Cerebellar nuclear complex (tissue), 1 donor: Measurements from ENCODE around the gene KRTAP4-8.
"Not testable (repeated sequence)": the region's sequence is repeated elsewhere in the genome, so short reads cannot be mapped to it uniquely, and the experiment has no call there.

Experiments used
- DNase-seq, 2 experiments: peaks; one replicate each; lab custom pipeline; 2025; lab: John Stamatoyannopoulos, UW

KRTAP4-8 gene

DNA sequence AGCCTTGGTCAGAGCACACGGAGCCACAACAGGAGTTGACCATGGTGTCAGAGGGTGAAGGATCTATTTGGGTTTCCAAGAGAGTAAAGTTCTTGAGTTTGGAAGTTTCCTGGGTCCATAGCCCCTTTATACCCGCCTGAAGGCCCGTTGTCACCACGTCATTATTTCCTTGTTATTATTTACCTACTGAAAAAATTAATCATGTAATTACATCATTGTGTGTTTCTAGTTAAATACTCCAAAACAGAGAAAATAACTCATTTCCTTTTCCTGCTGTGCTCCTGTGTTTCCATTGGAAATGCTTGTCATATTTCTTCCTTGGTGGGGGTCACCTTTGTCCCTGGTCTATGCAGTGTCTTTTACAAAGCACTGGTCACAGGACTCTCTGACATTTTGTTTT is at the start of gene KRTAP4-8:
KRTAP4-8 (minus strand) TSS at position 101 of the 400 bp plus-strand sequence; CDS start at position 43, 58 bp downstream.
- DNase-seq: no peak

GRCh38 chr17:41145261-41145660 is 47.3 kb upstream of the KRTAP4-8 start:
- DNase-seq: no peak

DNA sequence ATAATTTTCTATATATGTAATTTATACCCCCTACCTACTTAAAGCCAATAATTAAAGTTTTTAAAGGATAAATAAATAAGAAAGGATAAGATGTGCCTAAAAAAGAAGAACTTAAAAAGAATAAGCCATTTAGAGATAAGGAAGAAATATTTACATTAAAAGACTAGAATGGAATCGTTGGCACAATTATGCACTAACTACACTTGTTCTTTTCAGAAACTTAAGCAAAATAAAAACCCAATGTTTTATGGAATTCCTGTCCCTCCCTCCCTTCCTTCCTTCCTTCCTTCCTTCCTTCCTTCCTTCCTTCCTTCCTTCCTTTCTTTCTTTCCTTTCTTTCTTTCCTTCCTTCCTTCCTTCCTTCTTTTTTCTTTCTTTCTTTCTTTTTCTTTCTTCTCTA is 46.9 kb upstream of the KRTAP4-8 start:
- no peak for DNase-seq

- DNase-seq: no peak
Measured at GRCh38 chr17:41141361-41141760, 43.4 kb upstream of the KRTAP4-8 start.

- DNase-seq: no peak
Measured at GRCh38 chr17:41140360-41141131, 42.6 kb upstream of the KRTAP4-8 start, which contains the start of gene KRTAP4-6. TSS of gene KRTAP4-6 (minus strand) at chr17:41140544. CDS start at chr17:41140487, 57 bp downstream.

DNA sequence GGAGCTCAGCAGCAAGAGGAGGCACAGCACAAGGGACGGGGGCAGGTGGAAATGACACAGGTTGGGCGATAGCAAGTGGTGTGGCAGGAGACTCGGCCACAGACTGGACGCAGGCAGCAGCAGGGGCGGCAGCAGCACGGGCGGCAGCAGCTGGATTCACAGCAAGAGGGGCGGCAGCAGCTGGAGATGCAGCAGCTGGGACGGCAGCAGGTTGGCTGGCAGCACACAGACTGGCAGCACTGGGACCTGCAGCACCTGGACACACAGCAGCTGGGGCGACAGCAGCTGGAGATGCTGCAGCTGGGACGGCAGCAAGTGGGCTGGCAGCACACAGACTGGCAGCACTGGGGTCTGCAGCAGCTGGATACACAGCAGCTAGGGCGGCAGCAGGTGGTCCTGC is 41.9 kb upstream of the KRTAP4-8 start:
- not testable (repeated sequence) for DNase-seq

DNA sequence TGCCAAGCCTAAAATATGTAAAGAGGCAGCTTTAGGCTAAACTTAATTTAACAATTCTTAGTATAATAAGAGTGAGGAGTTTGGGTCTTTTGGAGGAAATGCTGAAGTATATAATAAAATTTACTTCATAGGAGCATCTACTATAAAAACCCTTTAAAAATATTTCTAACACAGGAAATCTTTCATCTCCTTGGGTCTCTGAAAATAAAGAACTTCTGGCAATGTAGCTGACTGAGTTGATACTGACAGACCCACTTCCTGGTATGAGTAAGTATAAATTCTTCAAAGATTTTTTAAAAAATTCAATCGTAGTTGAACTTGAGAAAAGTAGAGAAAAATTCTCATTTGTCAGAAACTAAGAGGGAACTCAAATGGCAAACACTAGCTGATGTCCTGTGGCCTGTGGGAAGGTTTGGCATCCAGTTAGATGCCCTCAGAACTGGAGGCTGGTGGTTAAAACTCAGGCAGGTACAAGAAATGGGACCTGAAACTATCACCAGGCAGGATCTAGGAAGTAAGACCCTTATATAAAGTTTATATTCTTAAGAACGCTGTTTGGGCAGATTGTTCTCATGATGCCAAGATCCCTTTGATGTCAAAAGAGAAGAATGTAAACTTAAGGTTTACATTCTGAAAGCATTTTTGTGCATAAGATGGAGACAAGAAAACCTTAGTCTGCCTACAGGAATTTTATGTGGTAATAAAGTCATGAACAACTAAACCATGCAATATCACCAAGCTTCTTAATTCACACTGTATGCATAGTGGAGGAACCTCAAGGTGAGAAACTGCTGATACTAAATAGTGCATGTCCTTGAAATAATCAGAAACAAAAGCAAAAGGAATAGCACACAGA is 36.2 kb upstream of the KRTAP4-8 start:
- no peak for DNase-seq

- DNase-seq: no peak
Measured at GRCh38 chr17:41131979-41132378, 34.0 kb upstream of the KRTAP4-8 start.

DNA sequence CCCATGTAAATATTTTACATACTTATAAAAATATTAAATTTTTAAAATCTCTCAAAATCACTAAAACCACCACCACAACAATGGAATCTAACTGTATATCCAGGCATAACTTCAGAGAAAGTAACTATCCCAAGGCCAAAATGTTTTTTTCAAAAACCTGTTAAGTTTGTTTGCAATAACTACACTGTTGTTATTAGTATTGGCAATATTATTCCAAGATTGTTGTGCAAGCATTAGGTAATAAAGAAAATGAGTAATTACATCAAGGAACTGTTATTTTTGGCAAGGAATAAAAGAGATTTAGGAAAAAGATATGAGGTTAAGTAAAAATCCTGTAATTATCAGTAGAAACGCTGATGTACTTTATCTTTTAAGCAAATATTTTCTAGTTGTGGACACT is 29.4 kb upstream of the KRTAP4-8 start:
- DNase-seq: no peak

DNA sequence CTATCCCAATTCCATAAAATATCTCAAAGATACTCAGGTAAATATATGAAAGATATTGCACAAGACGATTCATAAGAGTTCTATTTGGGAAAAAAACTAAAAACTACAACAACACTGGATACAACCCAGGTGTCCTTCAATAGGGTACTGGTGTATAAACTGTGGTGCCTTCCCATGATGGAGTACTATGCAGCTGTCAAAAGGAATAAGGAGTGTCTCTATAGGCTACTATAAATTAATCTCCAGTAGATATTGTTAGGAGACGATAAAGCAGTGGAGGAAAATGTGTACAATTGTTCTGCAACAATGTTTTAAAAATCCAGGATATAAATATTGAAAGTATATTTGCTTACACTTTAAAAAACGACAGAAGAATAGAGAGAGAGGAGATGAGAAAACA is 28.5 kb upstream of the KRTAP4-8 start:
- DNase-seq: no peak

GRCh38 chr17:41125064-41125463 is 27.1 kb upstream of the KRTAP4-8 start:
- no peak for DNase-seq

DNA sequence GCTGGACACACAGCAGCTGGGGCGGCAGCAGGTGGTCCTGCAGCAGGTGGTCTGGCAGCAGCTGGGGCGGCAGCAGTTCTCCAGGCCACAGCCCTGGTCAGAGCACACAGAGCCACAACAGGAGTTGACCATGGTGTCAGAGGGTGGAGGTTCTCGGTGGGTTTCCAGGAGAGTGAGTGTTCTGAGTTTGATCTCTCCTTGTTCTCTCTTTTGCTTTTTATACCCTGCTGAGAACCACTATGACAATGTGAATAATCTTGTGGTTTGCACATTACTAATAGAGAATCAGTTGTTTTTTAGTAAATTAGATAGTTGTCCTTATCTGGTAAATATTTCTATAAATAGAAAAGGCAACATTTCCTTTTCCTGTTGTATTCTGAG is 26.0 kb upstream of the KRTAP4-8 start, which contains the start of gene KRTAP4-12:
KRTAP4-12 (minus strand) TSS at position 192 of the 381 bp plus-strand sequence; CDS start at position 132, 60 bp downstream.
- not testable (repeated sequence) for DNase-seq

DNA sequence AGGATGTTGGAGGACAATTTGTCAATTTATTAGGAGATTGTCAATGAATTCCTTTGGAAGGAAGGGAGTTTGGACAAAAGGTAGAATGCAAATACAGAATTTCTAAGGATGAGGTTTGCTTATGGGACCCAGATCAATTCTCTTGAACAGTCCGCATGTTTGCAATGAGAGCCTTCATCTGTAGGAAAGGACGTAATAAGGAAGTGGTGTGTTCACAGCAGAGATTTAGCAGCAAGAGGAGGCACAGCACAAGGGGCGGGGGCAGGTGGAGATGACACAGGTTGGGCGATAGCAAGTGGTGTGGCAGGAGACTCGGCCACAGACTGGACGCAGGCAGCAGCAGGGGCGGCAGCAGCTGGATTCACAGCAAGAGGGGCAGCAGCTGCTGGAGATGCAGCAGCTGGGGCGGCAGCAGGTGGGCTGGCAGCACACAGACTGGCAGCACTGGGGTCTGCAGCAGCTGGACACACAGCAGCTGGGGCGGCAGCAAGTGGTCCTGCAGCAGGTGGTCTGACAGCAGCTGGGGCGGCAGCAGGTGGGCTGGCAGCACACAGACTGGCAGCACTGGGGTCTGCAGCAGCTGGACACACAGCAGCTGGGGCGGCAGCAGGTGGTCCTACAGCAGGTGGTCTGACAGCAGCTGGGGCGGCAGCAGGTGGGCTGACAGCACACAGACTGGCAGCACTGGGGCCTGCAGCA is 25.5 kb upstream of the KRTAP4-8 start:
- not testable (repeated sequence) for DNase-seq

- no peak for DNase-seq
Measured at GRCh38 chr17:41121742-41122141, 23.8 kb upstream of the KRTAP4-8 start.

- DNase-seq: not testable (repeated sequence)
Measured at GRCh38 chr17:41119696-41120690, 22.1 kb upstream of the KRTAP4-8 start.

DNA sequence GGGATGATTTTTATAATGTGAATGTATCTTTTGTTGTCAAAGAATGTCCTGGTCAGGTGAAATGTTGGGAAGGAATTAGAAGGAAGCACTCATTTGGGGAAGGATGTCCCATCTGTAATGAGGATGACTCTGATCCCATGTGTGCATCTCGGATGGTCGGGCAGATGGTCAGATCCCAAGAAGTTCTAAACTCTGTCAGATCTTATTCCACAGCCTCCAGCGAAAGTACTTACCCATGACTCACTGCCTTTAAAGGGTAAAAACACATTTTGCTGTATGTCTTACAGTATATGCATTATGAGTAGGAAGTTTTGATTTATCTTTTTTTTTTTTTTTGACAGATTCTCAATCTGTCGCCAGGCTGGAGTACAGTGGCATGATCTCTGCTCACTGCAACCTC is 20.8 kb upstream of the KRTAP4-8 start:
- no peak for DNase-seq

DNA sequence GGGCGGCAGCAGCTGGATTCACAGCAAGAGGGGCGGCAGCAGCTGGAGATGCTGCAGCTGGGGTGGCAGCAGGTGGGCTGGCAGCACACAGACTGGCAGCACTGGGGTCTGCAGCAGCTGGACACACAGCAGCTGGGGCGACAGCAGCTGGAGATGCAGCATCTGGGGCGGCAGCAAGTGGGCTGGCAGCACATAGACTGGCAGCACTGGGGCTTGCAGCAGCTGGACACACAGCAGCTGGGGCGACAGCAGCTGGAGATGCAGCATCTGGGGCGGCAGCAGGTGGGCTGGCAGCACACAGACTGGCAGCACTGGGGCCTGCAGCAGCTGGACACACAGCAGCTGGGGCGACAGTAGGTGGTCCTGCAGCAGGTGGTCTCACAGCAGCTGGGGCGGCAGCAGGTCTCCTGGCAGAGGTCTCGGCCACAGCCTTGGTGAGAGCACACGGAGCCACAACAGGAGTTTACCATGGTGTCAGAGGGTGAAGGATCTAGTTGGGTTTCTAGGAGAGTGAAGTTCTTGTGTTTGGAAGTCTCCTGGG is 20.0 kb upstream of the KRTAP4-8 start, which contains the start of gene KRTAP4-11:
KRTAP4-11 (minus strand) TSS at position 528 of the 541 bp plus-strand sequence; CDS start at position 470, 58 bp downstream.
- DNase-seq: not testable (repeated sequence)

GRCh38 chr17:41116297-41116696 is 18.4 kb upstream of the KRTAP4-8 start:
- DNase-seq: no peak

- DNase-seq: no peak
Measured at GRCh38 chr17:41111151-41111885, 13.4 kb upstream of the KRTAP4-8 start.
